Measurements from ENCODE around the gene ADGRB3.

DNA sequence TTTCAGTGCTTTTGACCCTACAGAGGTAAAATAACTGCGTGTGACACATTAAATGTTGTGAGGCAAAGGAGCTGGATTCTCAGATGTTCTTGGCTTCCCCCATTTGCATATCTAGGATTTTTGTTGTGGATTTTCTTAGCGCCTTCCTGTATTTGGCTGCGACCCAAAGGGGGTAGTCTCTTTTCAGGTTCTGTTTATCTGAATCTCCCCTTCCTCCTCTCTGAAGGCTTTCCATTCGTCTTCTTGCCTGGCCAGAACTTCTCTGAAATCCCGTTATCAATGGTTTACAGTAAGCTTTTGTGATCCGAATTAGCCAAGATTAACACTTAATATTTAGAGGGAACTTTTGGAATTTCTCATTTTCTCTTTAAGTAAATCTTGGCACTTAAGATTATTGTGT is 60.8 kb downstream of the ADGRB3 start:
- TF ChIP-seq, protein P1, sequence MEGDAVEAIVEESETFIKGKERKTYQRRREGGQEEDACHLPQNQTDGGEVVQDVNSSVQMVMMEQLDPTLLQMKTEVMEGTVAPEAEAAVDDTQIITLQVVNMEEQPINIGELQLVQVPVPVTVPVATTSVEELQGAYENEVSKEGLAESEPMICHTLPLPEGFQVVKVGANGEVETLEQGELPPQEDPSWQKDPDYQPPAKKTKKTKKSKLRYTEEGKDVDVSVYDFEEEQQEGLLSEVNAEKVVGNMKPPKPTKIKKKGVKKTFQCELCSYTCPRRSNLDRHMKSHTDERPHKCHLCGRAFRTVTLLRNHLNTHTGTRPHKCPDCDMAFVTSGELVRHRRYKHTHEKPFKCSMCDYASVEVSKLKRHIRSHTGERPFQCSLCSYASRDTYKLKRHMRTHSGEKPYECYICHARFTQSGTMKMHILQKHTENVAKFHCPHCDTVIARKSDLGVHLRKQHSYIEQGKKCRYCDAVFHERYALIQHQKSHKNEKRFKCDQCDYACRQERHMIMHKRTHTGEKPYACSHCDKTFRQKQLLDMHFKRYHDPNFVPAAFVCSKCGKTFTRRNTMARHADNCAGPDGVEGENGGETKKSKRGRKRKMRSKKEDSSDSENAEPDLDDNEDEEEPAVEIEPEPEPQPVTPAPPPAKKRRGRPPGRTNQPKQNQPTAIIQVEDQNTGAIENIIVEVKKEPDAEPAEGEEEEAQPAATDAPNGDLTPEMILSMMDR (IDR thresholded peaks at IDR 0.05), result no peak
- TF ChIP-seq POLR2A (IDR thresholded peaks at IDR 0.05), result no peak
- TF ChIP-seq EP300 (IDR thresholded peaks at IDR 0.05), result no peak

Data from upper lobe of left lung (tissue), 4 donors.